22Rv1 (cell line): ENCODE results near the gene TMEM94.

Source experiments
- ZFX ChIP-seq: fragments of 450-650 bp; IDR thresholded peaks from 2 replicates; pipeline ENCODE4 v1.6.1; 2017; ENCODE audit warnings: antibody characterized with exemption, borderline replicate concordance
- TF ChIP-seq, protein P1 (sequence below): fragments of 450-650 bp; IDR thresholded peaks from 2 replicates; pipeline ENCODE4 v1.5.1; 2017; ENCODE audit warnings: mild to moderate bottlenecking

DNA sequence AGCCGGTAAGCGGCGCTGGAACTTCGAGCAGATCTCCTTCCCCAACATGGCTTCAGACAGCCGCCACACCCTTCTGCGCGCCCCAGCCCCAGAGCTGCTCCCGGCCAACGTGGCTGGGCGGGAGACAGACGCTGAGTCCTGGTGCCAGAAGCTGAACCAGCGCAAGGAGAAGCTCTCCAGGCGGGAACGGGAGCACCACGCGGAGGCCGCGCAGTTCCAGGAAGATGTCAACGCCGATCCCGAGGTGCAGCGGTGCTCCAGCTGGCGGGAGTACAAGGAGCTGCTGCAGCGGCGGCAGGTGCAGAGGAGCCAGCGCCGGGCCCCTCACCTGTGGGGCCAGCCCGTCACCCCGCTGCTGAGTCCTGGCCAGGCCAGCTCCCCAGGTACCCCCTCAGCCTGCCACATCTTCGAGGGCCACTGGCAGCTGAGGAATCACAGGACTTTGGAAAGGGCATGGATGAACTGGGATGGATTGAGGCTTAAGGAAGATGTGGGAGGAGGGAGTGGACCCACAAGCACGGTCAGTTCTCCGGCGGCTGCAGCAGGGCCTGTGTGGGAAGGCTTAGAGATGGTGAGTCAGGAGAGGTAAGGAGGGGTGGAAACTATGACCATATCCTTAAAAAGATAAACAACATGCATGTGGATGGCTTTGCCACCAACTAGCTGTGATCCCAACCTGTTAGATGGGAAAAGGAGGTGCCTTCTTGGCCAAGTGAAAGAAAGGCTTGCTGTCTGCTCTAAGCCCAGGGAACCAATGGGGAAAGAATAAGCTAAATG is 65.7 kb downstream of the TMEM94 start:
- TF ChIP-seq, protein P1, sequence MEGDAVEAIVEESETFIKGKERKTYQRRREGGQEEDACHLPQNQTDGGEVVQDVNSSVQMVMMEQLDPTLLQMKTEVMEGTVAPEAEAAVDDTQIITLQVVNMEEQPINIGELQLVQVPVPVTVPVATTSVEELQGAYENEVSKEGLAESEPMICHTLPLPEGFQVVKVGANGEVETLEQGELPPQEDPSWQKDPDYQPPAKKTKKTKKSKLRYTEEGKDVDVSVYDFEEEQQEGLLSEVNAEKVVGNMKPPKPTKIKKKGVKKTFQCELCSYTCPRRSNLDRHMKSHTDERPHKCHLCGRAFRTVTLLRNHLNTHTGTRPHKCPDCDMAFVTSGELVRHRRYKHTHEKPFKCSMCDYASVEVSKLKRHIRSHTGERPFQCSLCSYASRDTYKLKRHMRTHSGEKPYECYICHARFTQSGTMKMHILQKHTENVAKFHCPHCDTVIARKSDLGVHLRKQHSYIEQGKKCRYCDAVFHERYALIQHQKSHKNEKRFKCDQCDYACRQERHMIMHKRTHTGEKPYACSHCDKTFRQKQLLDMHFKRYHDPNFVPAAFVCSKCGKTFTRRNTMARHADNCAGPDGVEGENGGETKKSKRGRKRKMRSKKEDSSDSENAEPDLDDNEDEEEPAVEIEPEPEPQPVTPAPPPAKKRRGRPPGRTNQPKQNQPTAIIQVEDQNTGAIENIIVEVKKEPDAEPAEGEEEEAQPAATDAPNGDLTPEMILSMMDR: no peak
- no peak for TF ChIP-seq ZFX
